ENCODE data around the gene YIF1B. TPM values are rescaled to one million over a fixed set of nuclear protein-coding genes. Genes with fewer than 3 reads are reported as not detected.

Gene YIF1B
- total and polyA plus RNA-seq, 2 of the 4 experiments (the other 2 are of a cell fraction): 72.2 to 165 TPM

- no peak overlapping the region for H3K9ac ChIP-seq (ENCODE audit: low read depth, low read length)
- peak; percentile 99 for ATAC-seq (ENCODE audit: low read depth)
- no TSS peak for BruUV-seq (replicated peaks)
- TF ChIP-seq ELK1 (IDR thresholded peaks at IDR 0.05; ENCODE audit: borderline replicate concordance, low read depth, low read length): no peak
- peak; percentile 93 for TF ChIP-seq FOS (IDR thresholded peaks at IDR 0.05; ENCODE audit: low read depth, low read length)
- peak; percentile 8; the same call in 1 of the 2 replicates for TF ChIP-seq RAD21 (IDR thresholded peaks at IDR 0.05; ENCODE audit: low read length)
- TF ChIP-seq RFX5 (IDR thresholded peaks at IDR 0.05; ENCODE audit: low read depth, low read length): no peak
- peak; percentile 86 for TF ChIP-seq RCOR1 (IDR thresholded peaks at IDR 0.05; ENCODE audit: insufficient replicate concordance, low read length)
- peak; percentile 80 for TF ChIP-seq BHLHE40 (IDR thresholded peaks at IDR 0.05; ENCODE audit: low read depth, low read length)
- TF ChIP-seq MAZ (IDR thresholded peaks at IDR 0.05; ENCODE audit: borderline replicate concordance, low read depth, low read length): peak; percentile 64; the same call in 1 of the 2 replicates
- TF ChIP-seq USF2 (IDR thresholded peaks at IDR 0.05; ENCODE audit: low read depth, low read length): peak; percentile 21; the same call in 1 of the 2 replicates
- no peak for TF ChIP-seq CHD1 (IDR thresholded peaks at IDR 0.05; ENCODE audit: low read depth, low read length)
- TF ChIP-seq CTCF (conservative IDR thresholded peaks at IDR 0.05; ENCODE audit: low read depth, low read length): no peak
- TF ChIP-seq CEBPB (IDR thresholded peaks at IDR 0.05; ENCODE audit: low read depth, low read length): peak; percentile 56; the same call in 1 of the 2 replicates
- peak; percentile 59; the same call in 1 of the 2 replicates for TF ChIP-seq POLR2A (IDR thresholded peaks at IDR 0.05; ENCODE audit: low read depth, low read length)
- no peak; the same call in 1 of the 2 replicates for TF ChIP-seq SMC3 (IDR thresholded peaks at IDR 0.05; ENCODE audit: low read depth, low read length)
- TF ChIP-seq NFE2L2 (IDR thresholded peaks at IDR 0.05; ENCODE audit: low read depth, low read length): no peak
- peak; percentile 63; the same call in 1 of the 2 replicates for TF ChIP-seq MXI1 (IDR thresholded peaks at IDR 0.05; ENCODE audit: borderline replicate concordance, low read depth, low read length)
Measured at GRCh38 chr19:38290631-38291147, 25.1 kb downstream of the YIF1B start.

More at GRCh38 chr19:38290631-38291147, 25.1 kb downstream of the YIF1B start:
- peak overlapping the region; percentile 73 for H3K4ac ChIP-seq (ENCODE audit: low read depth, low read length)
- peak overlapping the region; percentile 23 for H3K14ac ChIP-seq (replicated peaks; ENCODE audit: low read depth, low read length)
- H3K36me3 ChIP-seq (ENCODE audit: control insufficient read depth, insufficient read depth, low read length): no peaks in the 10 kb centered on the region
- H4K91ac ChIP-seq (ENCODE audit: insufficient read depth, low read depth, low read length): peak overlapping the region; percentile 92
- peak overlapping the region; percentile 72 for H2BK20ac ChIP-seq (ENCODE audit: low read depth, low read length)
- H2BK15ac ChIP-seq (ENCODE audit: low read depth, low read length): peak overlapping the region; percentile 60; the same call in 2 of the 3 replicates
- ChIA-PET CTCF (interaction anchor here (0.8 to 1.3 kb wide), 2 partner anchors 39 to 46 kb away, joined by 3 read pairs; no protein-coding TSS in a partner anchor), POLR2A (ENCODE audit: unreplicated experiment) (no interaction called here)
- peak overlapping the region; percentile 80 for H2BK120ac ChIP-seq (ENCODE audit: low read depth, low read length)
- peak overlapping the region; percentile 19 to 90 for H4K8ac ChIP-seq (ENCODE audit: low read depth in 2 of 2, low read length in 2 of 2)
- peak overlapping the region; percentile 25 for H3K18ac ChIP-seq (ENCODE audit: low read depth, low read length)
- H3K27ac ChIP-seq (ENCODE audit: insufficient read depth, low read length): peak overlapping the region; percentile 48
- dilution Hi-C loops (cut with HindIII; ENCODE audit: low sequenced_read_pairs, unreplicated experiment) (no loop called here), intact Hi-C loops (cut with micrococcal nuclease) (no loop called here), in situ Hi-C loops (cut with MboI; ENCODE audit: low sequenced_read_pairs) (no loop called here)
- WGBS, 2 experiments (ENCODE audit: extremely low coverage in 2 of 2, insufficient read length in 1 of 2): 21% methylated on average over 9 of the region's 13 CpGs; no CpG with 5 or more reads in 1 of the 2 experiments
- H3K56ac ChIP-seq (ENCODE audit: extremely low read depth, insufficient read depth, low read length): peak overlapping the region; percentile 23; the same call in 1 of the 2 replicates
- peak overlapping the region; percentile 2 for H2AK9ac ChIP-seq (replicated peaks; ENCODE audit: low read depth, low read length, poor library complexity)
- no peaks in the 10 kb centered on the region for H3K79me1 ChIP-seq (ENCODE audit: low read depth in 1 of 2, low read length in 2 of 2)
- H3K23ac ChIP-seq (ENCODE audit: low read depth, low read length): 0 out of 2 replicates have a peak overlapping the region, but pooled peaks have one; percentile 11
- peaks cover 23% of the 10 kb centered on the region for H3K4me1 ChIP-seq (ENCODE audit: control insufficient read depth, insufficient read depth, low read length)
- no peaks in the 10 kb centered on the region for H3K27me3 ChIP-seq (ENCODE audit: control insufficient read depth, insufficient read depth, low read length)
- peak overlapping the region; percentile 86 for H2AK5ac ChIP-seq (ENCODE audit: low read depth, low read length)
- H3K9me3 ChIP-seq (ENCODE audit: control insufficient read depth, insufficient read depth, low read length): no peaks in the 10 kb centered on the region
- H3K4me2 ChIP-seq (ENCODE audit: low read depth, low read length): no peak overlapping the region
- H4K5ac ChIP-seq (ENCODE audit: low read depth, low read length): peak overlapping the region; percentile 38
- H3K9me1 ChIP-seq (ENCODE audit: insufficient read depth, low read length): peaks cover 12% of the 10 kb centered on the region
- H4K20me1 ChIP-seq (ENCODE audit: insufficient read depth, low read length): no peaks in the 10 kb centered on the region
- peak overlapping the region; percentile 77 for H2BK5ac ChIP-seq (ENCODE audit: low read depth, low read length, poor library complexity, severe bottlenecking)
- DNase-seq: peak; percentile 98
- no peak overlapping the region for H3K4me3 ChIP-seq (ENCODE audit: insufficient read depth, low read depth, low read length)
- peak overlapping the region; percentile 82 for H2AFZ ChIP-seq (replicated peaks; ENCODE audit: low read length, poor library complexity)
